B cell (primary cell): Measurements from ENCODE around the gene CNTN4.

Experiments
- EZH2 ChIP-seq: IDR thresholded peaks from 2 replicates; pipeline ENCODE4 v1.6.1; 2012; ENCODE audit warnings: borderline replicate concordance, low read depth, mild to moderate bottlenecking, moderate library complexity, low read length; ENCODE audit not compliant: insufficient read depth, poor library complexity, severe bottlenecking
- TF ChIP-seq, protein P1 (sequence below): fragments of 200-600 bp; IDR thresholded peaks from one replicate; pipeline ENCODE4 v1.8.0; 2022; ENCODE audit warnings: antibody characterized with exemption, mild to moderate bottlenecking

DNA sequence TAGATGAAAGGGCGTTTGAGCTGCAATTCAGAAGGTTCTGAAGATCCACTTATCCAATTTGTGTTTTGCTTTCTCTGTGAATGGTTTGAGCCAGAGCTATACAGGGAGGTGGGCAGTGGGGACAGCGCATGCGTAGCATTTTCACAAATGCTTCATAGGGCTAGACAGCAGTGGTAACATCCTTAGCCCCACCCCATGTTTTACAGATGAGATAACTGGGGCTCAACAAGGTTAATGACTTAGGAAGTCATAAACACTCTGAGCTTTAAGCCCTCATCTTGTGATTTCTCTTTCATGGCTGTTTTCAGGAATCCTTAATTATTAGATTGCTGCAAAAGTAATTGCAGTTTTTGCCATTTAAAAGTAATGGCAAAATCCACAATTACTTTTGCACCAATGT, 602.8 kb downstream of the CNTN4 start:
- TF ChIP-seq, protein P1, sequence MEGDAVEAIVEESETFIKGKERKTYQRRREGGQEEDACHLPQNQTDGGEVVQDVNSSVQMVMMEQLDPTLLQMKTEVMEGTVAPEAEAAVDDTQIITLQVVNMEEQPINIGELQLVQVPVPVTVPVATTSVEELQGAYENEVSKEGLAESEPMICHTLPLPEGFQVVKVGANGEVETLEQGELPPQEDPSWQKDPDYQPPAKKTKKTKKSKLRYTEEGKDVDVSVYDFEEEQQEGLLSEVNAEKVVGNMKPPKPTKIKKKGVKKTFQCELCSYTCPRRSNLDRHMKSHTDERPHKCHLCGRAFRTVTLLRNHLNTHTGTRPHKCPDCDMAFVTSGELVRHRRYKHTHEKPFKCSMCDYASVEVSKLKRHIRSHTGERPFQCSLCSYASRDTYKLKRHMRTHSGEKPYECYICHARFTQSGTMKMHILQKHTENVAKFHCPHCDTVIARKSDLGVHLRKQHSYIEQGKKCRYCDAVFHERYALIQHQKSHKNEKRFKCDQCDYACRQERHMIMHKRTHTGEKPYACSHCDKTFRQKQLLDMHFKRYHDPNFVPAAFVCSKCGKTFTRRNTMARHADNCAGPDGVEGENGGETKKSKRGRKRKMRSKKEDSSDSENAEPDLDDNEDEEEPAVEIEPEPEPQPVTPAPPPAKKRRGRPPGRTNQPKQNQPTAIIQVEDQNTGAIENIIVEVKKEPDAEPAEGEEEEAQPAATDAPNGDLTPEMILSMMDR = no peak
- no peak for TF ChIP-seq EZH2
